ENCODE results near the gene APLNR.

APLNR gene

DNA sequence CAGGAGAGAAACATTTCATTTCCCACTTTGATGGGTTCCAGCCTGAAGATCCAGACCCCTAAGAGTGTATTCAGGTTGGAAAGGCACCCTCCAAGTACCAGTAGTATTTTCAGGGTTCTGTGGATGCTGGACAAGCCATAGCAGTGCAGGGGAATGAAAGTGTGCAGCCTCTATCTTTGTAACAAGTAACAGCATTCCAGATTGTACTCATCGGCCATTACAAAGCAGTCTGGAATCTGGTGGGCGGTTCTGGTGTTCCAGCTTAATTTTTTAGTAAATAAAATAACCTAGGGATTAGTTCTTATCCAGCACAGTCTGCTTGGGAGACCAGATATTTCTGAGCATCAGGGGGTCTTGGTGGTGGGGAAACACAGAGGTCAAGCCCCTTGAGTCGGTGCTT is 22.6 kb downstream of the APLNR start:
- DNase-seq = no peak

- DNase-seq = no peak
Observed at GRCh38 chr11:57214098-57214417, 23.0 kb downstream of the APLNR start.

DNA sequence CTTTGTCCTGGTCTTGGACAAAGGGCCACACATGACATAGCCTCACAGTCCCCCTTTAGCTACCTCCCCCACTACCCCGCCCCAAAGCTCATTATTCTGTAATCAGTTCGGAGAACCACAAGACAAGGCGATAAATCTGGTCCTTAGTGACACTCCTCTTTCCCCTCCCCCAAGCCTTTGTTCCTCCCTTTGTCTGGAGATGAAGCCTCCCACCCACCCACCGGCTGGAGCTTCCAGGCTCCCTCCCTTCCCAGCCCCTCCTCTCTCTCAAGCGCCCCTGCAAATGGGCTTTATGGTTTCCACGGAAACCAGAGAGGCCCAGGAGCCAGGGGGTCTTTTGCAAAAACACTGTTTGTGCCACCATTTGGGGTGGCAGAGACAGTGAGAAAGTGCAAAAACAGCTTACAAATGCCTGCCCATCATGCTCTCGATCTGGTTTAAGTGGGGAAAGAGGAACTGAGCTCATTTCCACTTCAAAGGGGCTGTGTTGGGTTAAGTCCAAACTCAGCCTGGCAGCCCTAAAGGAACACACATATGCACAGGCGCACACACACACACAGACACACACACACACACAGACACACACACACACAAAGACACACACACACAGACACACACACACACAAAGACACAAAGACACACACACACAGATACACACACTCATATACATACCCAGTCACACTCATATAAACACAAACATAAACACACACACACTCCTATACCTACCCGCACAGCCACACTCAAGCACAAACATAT is 23.5 kb downstream of the APLNR start:
- no peak for DNase-seq

GRCh38 chr11:57210781-57211180 is 26.3 kb downstream of the APLNR start:
- no peak for DNase-seq

DNA sequence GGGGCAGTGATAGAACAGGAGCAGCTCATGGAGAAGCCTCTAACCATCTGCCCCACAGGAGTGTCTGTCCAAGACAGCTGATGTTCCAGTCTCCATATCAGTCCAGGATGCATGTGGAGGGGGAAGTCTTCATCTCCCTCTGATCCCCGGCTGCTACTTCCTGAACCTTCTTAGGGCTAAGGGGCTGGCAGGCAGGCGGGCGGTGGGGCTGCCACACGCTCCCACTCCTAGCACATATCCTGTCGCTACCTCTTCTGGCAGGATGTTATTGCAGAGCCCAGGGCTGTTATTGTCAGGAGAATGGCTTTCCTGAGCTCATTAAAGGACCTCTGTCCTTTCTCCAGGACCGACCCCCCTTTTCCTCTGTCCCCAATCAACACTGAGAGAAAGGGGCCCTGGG is 29.9 kb downstream of the APLNR start:
- DNase-seq = no peak

DNA sequence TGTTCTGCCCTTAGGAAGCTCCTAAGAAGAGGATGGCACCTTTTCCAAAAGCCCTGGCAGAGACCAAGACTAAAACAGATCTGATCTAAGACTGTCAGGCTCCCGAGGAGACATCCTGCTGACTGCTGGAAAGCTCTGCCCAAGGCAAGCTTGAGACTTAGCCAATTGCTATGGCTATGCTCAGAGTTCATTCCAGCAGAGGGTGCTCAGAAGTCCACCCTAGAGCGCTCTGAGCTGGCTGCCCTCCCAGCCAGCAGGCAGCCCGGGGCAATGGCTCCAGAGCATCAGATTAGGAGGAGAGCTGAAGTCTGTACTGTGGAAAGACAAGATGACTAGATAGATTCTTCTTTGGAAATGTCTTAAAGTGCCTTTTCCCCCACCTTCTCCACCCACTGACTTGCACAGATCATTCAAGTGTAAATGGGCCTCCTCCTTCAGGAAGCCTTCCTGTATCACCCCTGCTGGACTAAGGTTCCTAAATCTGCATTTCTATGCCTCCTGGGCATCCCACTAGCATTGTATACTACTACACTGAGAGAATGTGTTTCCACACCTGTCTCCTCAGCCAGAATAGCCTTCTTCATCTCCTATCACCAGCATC is 31.9 kb downstream of the APLNR start:
- no peak for DNase-seq

GRCh38 chr11:57203882-57204480 is 33.1 kb downstream of the APLNR start:
- DNase-seq = no peak

DNA sequence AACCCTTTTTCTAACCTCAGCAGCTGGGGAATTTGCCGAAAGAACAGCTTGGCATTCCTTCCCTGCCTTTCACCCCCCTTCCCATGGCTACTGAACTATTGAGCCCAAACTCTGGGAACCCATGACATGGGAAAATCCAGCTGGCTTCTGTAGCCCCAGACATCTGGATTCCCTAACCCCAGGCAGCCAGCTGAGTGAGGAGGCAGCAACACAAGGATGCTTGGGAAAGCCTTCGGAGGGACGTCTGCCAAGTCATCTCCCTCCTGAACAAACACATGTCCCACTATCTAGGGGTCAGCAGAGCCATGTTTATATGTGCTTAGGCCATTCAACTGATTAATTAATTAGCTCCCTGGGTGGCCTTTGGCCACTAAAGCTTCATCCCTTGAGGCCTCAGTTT is 33.7 kb downstream of the APLNR start:
- no peak for DNase-seq

DNA sequence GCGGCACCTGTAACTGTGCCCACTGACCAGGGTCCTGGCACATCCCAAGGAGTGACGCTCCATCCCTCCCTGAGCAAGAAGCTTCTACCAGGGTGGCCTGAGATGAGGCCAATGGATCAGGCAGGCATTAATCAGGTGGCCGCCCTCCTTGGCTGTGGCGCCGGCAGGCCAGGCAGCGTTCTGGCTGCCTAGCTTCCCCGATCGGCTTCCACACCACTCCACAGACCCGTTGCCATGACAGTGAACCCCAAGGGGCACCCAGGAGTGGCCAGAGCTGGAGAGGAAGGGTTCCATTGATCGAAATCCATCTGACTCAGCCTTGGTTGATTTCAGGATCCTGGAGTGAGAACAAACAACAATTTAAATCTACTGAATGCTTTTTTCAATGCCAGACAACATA is 34.8 kb downstream of the APLNR start:
- no peak for DNase-seq

DNA sequence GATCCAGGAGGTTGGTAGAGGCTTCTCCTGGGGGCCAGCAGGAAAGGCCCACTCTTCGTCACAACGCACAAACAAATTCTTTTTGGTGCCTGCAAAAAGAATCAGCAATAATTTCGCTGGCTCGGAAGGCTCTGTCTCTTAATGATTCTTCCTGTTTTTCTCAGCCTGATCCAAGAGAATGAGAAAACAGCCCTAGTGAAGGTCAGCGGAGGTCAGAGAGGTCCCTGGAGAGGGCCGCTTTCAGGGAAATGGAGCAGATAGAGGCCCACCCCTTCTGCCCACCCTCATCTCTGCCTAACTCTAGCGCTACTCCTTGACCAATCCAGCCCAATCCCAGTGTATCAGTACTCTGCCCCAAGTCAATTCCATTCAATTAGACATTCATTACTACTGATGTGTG is 36.1 kb downstream of the APLNR start:
- DNase-seq = no peak

GRCh38 chr11:57199330-57199729 is 37.7 kb downstream of the APLNR start:
- no peak for DNase-seq

DNA sequence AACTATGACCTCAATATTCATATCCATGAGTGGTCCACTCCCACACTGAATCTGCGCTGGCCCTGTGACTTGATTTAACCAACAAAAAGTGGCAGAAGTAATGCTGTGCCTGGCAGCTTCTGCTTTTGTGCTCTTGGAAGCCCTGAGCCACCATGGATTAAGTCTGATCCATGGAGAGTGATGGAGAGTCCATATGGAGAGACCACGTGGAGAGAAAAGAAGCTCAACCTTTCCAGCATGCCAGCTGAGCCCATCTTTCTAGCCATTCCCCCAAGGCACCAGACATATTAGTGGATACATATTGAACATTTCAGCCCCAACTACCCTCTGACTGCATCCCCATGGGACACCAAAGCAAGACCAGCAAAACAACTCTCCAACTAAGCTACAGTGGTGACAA is 39.3 kb downstream of the APLNR start:
- DNase-seq = no peak

GRCh38 chr11:57196596-57196995 is 40.5 kb downstream of the APLNR start:
- no peak for DNase-seq

DNA sequence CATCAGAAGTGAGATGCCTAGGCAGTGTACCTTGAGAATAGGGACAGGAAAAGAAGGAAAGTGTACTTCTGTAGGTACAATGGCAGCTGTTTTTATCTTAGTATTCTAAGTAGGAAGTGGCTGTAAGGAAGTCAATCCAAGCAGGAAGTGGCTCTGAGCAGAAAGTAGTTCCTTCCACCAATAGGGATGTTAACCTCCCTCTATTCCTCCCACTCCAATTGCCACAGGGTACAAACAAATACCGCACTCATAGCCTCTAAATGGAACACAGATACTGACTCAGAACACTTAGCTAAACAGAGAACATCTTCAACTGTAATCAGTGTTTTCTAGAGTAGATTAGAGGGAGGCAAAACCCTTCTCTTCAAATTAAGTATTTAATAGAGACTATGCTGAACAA is 44.7 kb downstream of the APLNR start:
- no peak for DNase-seq

- DNase-seq = no peak
Observed at GRCh38 chr11:57191311-57192219, 45.5 kb downstream of the APLNR start.

- no peak for DNase-seq
Observed at GRCh38 chr11:57190548-57190947, 46.5 kb downstream of the APLNR start.
